Adrenal gland (tissue), 5 donors: ENCODE data around the gene LNPK.

Source experiments
- POLR2A ChIP-seq, 2 donors: fragments of 450-650 bp; IDR thresholded peaks; one replicate each; pipeline ENCODE4 v1.6.1; 2017; ENCODE audit warnings: antibody characterized with exemption in 2 of 2, mild to moderate bottlenecking in 2 of 2, moderate library complexity in 1 of 2
- TF ChIP-seq, protein P1 (sequence below), 6 experiments: fragments of 450-650 bp in 4 of 6; fragments of 200-600 bp in 2 of 6; sonication (generic) in 1 of 6; IDR thresholded peaks; 1 replicate in 5 of 6; 2 replicates in 1 of 6; pipeline versions ENCODE4 v1.5.1 to v1.8.0; 2016 to 2021; ENCODE audit warnings: antibody characterized with exemption in 6 of 6, mild to moderate bottlenecking in 2 of 6, moderate library complexity in 1 of 6
- donor health status: DM: no; HTN: no; CAD: no.

DNA sequence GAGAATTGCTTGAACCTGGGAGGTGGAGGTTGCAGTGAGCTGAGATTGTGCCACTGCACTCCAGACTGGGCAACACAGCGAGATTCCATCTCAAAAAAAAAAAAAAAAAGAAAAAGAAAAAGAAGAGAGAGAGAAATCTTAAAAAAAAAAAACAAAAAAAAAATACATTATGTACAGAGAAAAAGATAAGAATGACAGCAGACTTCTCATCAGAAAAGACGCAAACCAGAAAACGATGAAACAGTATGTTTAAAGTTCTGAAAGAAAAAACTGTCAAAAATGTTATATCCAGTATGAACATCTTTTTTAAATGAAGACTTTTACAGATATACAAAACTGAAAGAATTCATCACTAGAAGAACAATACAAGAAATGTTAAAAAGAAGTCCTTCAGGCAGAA is 60.4 kb downstream of the LNPK start:
- TF ChIP-seq, protein P1, sequence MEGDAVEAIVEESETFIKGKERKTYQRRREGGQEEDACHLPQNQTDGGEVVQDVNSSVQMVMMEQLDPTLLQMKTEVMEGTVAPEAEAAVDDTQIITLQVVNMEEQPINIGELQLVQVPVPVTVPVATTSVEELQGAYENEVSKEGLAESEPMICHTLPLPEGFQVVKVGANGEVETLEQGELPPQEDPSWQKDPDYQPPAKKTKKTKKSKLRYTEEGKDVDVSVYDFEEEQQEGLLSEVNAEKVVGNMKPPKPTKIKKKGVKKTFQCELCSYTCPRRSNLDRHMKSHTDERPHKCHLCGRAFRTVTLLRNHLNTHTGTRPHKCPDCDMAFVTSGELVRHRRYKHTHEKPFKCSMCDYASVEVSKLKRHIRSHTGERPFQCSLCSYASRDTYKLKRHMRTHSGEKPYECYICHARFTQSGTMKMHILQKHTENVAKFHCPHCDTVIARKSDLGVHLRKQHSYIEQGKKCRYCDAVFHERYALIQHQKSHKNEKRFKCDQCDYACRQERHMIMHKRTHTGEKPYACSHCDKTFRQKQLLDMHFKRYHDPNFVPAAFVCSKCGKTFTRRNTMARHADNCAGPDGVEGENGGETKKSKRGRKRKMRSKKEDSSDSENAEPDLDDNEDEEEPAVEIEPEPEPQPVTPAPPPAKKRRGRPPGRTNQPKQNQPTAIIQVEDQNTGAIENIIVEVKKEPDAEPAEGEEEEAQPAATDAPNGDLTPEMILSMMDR (IDR thresholded peaks at IDR 0.05), result no peak
- TF ChIP-seq POLR2A (IDR thresholded peaks at IDR 0.05), result no peak
